ENCODE results near the gene REXO1. TPM values are rescaled to one million over a fixed set of nuclear protein-coding genes. Genes with fewer than 3 reads are reported as not detected.

The REXO1 gene
- total RNA-seq, 6 donors from 2014 or later: 17.0 to 106 (median 38.8) TPM

GRCh38 chr19:1774989-1775772 lies 73.1 kb downstream of the REXO1 start:
- Histone ChIP-seq H3K4me3 (no peak overlapping the region), H3K9me3 (peaks cover 9 to 24% (median 19%) of the 10 kb centered on the region in 4 donors), H3K4me1 (peaks cover 0 to 6% (median 2%) of the 10 kb centered on the region in 4 donors), H3K27ac (no peak overlapping the region), H3K36me3 (no peaks in the 10 kb centered on the region), H3K27me3 (peaks cover 0 to 49% (median 23%) of the 10 kb centered on the region in 4 donors)
- ATAC-seq (ENCODE audit: low FRiP score in 2 of 2) (no peak), DNase-seq (no peak)
- TF ChIP-seq EP300 (IDR thresholded peaks at IDR 0.05) (no peak), CTCF (IDR thresholded peaks at IDR 0.05) (peak; percentile 32 to 50 (median 40))
- 9 to 13% methylated on average over 10 to 45 of the region's 59 CpGs for WGBS, 2 donors

- Histone ChIP-seq H3K27me3 (peaks cover 0 to 42% (median 21%) of the 10 kb centered on the region in 4 donors), H3K27ac (no peak overlapping the region), H3K9me3 (peaks cover 9 to 24% (median 19%) of the 10 kb centered on the region in 4 donors), H3K36me3 (no peaks in the 10 kb centered on the region), H3K4me1 (peaks cover 0 to 6% (median 2%) of the 10 kb centered on the region in 4 donors), H3K4me3 (no peak overlapping the region)
- TF ChIP-seq EP300 (IDR thresholded peaks at IDR 0.05) (no peak), CTCF (IDR thresholded peaks at IDR 0.05) (no peak), POLR2AphosphoS5 (IDR thresholded peaks at IDR 0.05) (no peak), POLR2A (IDR thresholded peaks at IDR 0.05) (no peak)
- 45 to 53% methylated on average over 8 of the region's 8 CpGs for WGBS, 2 donors
- no peak for ATAC-seq (ENCODE audit: low FRiP score in 2 of 2)
- no peak for DNase-seq
Measured at GRCh38 chr19:1773184-1773583, 75.1 kb downstream of the REXO1 start.

GRCh38 chr19:1770866-1771576 lies 77.3 kb downstream of the REXO1 start:
- no peaks in the 10 kb centered on the region for H3K36me3 ChIP-seq
- H3K27me3 ChIP-seq: peaks cover 0 to 46% (median 27%) of the 10 kb centered on the region in 4 donors
- no peak for DNase-seq
- no peak overlapping the region for H3K27ac ChIP-seq
- H3K4me3 ChIP-seq: no peak overlapping the region
- TF ChIP-seq CTCF (IDR thresholded peaks at IDR 0.05): no peak
- TF ChIP-seq POLR2A (IDR thresholded peaks at IDR 0.05): no peak
- no peak for TF ChIP-seq POLR2AphosphoS5 (IDR thresholded peaks at IDR 0.05)
- TF ChIP-seq EP300 (IDR thresholded peaks at IDR 0.05): no peak
- peaks cover 9 to 24% (median 19%) of the 10 kb centered on the region in 4 donors for H3K9me3 ChIP-seq
- H3K4me1 ChIP-seq: peaks cover 0 to 9% (median 3%) of the 10 kb centered on the region in 4 donors
- ATAC-seq (ENCODE audit: low FRiP score in 2 of 2): no peak
- WGBS, 2 donors: 87 to 91% methylated on average over 4 of the region's 4 CpGs

GRCh38 chr19:1769645-1769985 lies 78.7 kb downstream of the REXO1 start:
- Histone ChIP-seq H3K27ac (no peak overlapping the region), H3K4me1 (peaks cover 0 to 6% (median 1%) of the 10 kb centered on the region in 4 donors), H3K9me3 (peaks cover 9 to 16% (median 11%) of the 10 kb centered on the region in 4 donors), H3K4me3 (no peak overlapping the region), H3K36me3 (no peaks in the 10 kb centered on the region), H3K27me3 (peaks cover 0 to 45% (median 22%) of the 10 kb centered on the region in 4 donors)
- no peak for TF ChIP-seq POLR2A (IDR thresholded peaks at IDR 0.05)
- no peak for TF ChIP-seq CTCF (IDR thresholded peaks at IDR 0.05)
- TF ChIP-seq POLR2AphosphoS5 (IDR thresholded peaks at IDR 0.05): no peak
- no peak for TF ChIP-seq EP300 (IDR thresholded peaks at IDR 0.05)
- ATAC-seq (ENCODE audit: low FRiP score in 2 of 2) (no peak), DNase-seq (no peak)
- WGBS, 2 donors: 0 to 13% methylated on average over 2 to 10 of the region's 12 CpGs
